K562 (cell line): ENCODE measurements around the gene PPP1CA. TPM values are rescaled to one million over a fixed set of nuclear protein-coding genes. Genes with fewer than 3 reads are reported as not detected.

Experiments
- ATAC-seq: fragments of 200-7000 bp; cut with Tn5 transposase; 3 replicates; pipeline ENCODE4 v1.9.1; 2020; ENCODE audit warnings: moderate library complexity
- BruUV-seq: library from RNA; stranded (reverse); fragments of 400-500 nt; replicated peaks from 2 replicates; lab custom pipeline; 2021; lab: Mats Ljungman, UMichigan
- CTCF ChIA-PET: fragments of 300-600 bp; formaldehyde crosslinking; extraction: SDS; loops from one replicate; lab custom pipeline; 2021; ENCODE audit warnings: low intra/inter-chr PET ratio; lab: Yijun Ruan, JAX
- POLR2A ChIA-PET: fragments of 300-600, 350-650 bp; sonication (Branson Sonifier 250); formaldehyde crosslinking; extraction: SDS; loops from one replicate; lab custom pipeline; 2021; ENCODE audit warnings: antibody characterized with exemption, inconsistent platforms; lab: Yijun Ruan, JAX
- DNase-seq, 4 experiments: peaks; one replicate each; pipeline versions ENCODE4 v3.0.0 to v3.0.0-alpha.2; 2011 to 2018; ENCODE audit warnings: low spot score in 3 of 4, mixed read lengths in 3 of 4; ENCODE audit errors: extremely low read depth in 1 of 4
- FAIRE-seq: peaks from 2 replicates; lab custom pipeline; 2011; peaks lifted over from hg19 to GRCh38; lab: Jason Lieb, UNC
- H2AFZ ChIP-seq: 2 replicates; pipeline ENCODE4 v1.6.0; 2011; ENCODE audit warnings: low read depth, low read length, control low read depth, inconsistent platforms
- H3K27ac ChIP-seq: fragments of 200-600 bp; 3 replicates; pipeline ENCODE4 v1.8.0; 2011; ENCODE audit warnings: low read depth, mild to moderate bottlenecking, control low read depth, inconsistent platforms, low read length, moderate library complexity, mixed read lengths; ENCODE audit errors: extremely low read depth
- H3K27me3 ChIP-seq, 2 experiments: fragments of 300-600 bp in 1 of 2; 2 replicates in 1 of 2; 3 replicates in 1 of 2; pipeline versions ENCODE4 v1.6.0 to v1.8.0; 2011; ENCODE audit warnings: inconsistent platforms in 2 of 2, low read length in 2 of 2, mild to moderate bottlenecking in 1 of 2, mixed read lengths in 1 of 2, moderate library complexity in 1 of 2; ENCODE audit not compliant: control insufficient read depth in 2 of 2, insufficient read depth in 2 of 2
- H3K36me3 ChIP-seq: fragments of 300-600 bp; 3 replicates; pipeline ENCODE4 v1.8.0; 2011; ENCODE audit warnings: mild to moderate bottlenecking, low read length, inconsistent platforms; ENCODE audit not compliant: control insufficient read depth, insufficient read depth
- H3K4me1 ChIP-seq, 2 experiments: fragments of 200-600 bp in 1 of 2; replicated peaks in 1 of 2; 2 replicates in 1 of 2; 3 replicates in 1 of 2; pipeline versions ENCODE4 v1.5.1 to v1.8.0; 2011; ENCODE audit warnings: inconsistent platforms in 2 of 2, low read length in 2 of 2, mild to moderate bottlenecking in 1 of 2, mixed read lengths in 1 of 2, moderate library complexity in 1 of 2; ENCODE audit not compliant: control insufficient read depth in 2 of 2, insufficient read depth in 2 of 2
- H3K4me2 ChIP-seq: 2 replicates; pipeline ENCODE4 v1.6.1; 2011; ENCODE audit warnings: low read length, control low read depth, inconsistent platforms, mixed read lengths; ENCODE audit not compliant: insufficient read depth
- H3K4me3 ChIP-seq: fragments of 200-600 bp; sonication (generic), shearing (Covaris generic); 2 replicates; pipeline ENCODE4 v1.5.1; 2016; ENCODE audit warnings: control low read depth, inconsistent platforms
- H3K79me2 ChIP-seq: fragments of 200-600 bp; 3 replicates; pipeline ENCODE4 v1.8.0; 2011; ENCODE audit warnings: low read length, inconsistent platforms; ENCODE audit not compliant: control insufficient read depth, insufficient read depth
- H3K9ac ChIP-seq, 2 experiments: 2 replicates each; pipeline versions ENCODE4 v1.6.0 to v1.6.1; 2011; ENCODE audit warnings: low read depth in 2 of 2, low read length in 2 of 2, control low read depth in 1 of 2, inconsistent platforms in 1 of 2, mild to moderate bottlenecking in 1 of 2, mixed read lengths in 1 of 2; ENCODE audit not compliant: insufficient read depth in 1 of 2
- H3K9me1 ChIP-seq: one replicate; pipeline ENCODE4 v1.6.0; 2011; ENCODE audit warnings: inconsistent platforms, mild to moderate bottlenecking, low read length, moderate library complexity; ENCODE audit not compliant: control insufficient read depth, insufficient read depth
- H3K9me3 ChIP-seq: replicated peaks from 2 replicates; pipeline ENCODE4 v1.5.1; 2011; ENCODE audit warnings: low read depth, low read length, inconsistent platforms; ENCODE audit not compliant: control insufficient read depth, insufficient read depth
- H4K20me1 ChIP-seq: replicated peaks from 2 replicates; pipeline ENCODE4 v1.6.1; 2011; ENCODE audit warnings: low read length, inconsistent platforms, mixed read lengths; ENCODE audit not compliant: control insufficient read depth, insufficient read depth
- WGBS: fragments of 100-300 bp; shearing (Covaris generic); methylation state at CpG from one replicate; pipeline ENCODE4 v1.1.6; 2016; ENCODE audit warnings: low coverage, mixed read lengths; ENCODE audit not compliant: insufficient coverage; ENCODE audit errors: missing lambda C conversion rate; 5-methylcytosine and 5-hydroxymethylcytosine counted together
- in situ Hi-C: fragments of 300-500 bp; cut with MboI; formaldehyde crosslinking; loops from 4 replicates; pipeline ENCODE4 v1.15.0; 2018; ENCODE audit warnings: inconsistent platforms, mixed read lengths
- intact Hi-C: fragments of 100-400 bp; cut with micrococcal nuclease; formaldehyde crosslinking; loops from 2 replicates; pipeline ENCODE4 v1.14.2; 2022
- polyA plus RNA-seq, 8 experiments: library from polyadenylated mRNA; depleted of rRNA in 4 of 8; stranded (reverse) in 5 of 8; unstranded in 3 of 8; fragments of >200 nt; fragmentation: Nextera tagmentation in 2 of 8; fragmentation: Illumina TruSeq in 1 of 8; extraction: Ambion mirVana in 2 of 8; extraction: Trizol in 1 of 8; gene quantifications; 2 replicates each; pipeline versions ENCODE4 v1.2.1 to v1.2.3, GENCODE V29; 2011 to 2014; ENCODE audit warnings: inconsistent platforms in 1 of 8, missing spikeins in 1 of 8
- total RNA-seq, 7 experiments: library from RNA; depleted of rRNA in 6 of 7; stranded (reverse); fragments of >200 nt in 6 of 7; fragmentation: Illumina TruSeq in 2 of 7; extraction: Trizol in 2 of 7; gene quantifications; 2 replicates each; pipeline versions ENCODE4 v1.2.1 to v1.2.3, GENCODE V29; 2011 to 2021; ENCODE audit warnings: low replicate concordance in 1 of 7
- TF ChIP-seq, protein P1 (sequence below): sonication (generic); formaldehyde crosslinking; IDR thresholded peaks from 2 replicates; pipeline ENCODE4 v1.8.1; 2023; ENCODE audit warnings: mild to moderate bottlenecking, missing genetic modification reagents
- TF ChIP-seq, protein P2 (sequence below): fragments of 450-650 bp; IDR thresholded peaks from 2 replicates; pipeline ENCODE4 v1.6.1; 2018; ENCODE audit not compliant: partially characterized antibody

The PPP1CA gene
- total and polyA plus RNA-seq, 9 of the 15 experiments (the other 6 are each of a cell fraction or from before 2014, with no cell fraction given): 18.2 to 242 (median 188) TPM

DNA sequence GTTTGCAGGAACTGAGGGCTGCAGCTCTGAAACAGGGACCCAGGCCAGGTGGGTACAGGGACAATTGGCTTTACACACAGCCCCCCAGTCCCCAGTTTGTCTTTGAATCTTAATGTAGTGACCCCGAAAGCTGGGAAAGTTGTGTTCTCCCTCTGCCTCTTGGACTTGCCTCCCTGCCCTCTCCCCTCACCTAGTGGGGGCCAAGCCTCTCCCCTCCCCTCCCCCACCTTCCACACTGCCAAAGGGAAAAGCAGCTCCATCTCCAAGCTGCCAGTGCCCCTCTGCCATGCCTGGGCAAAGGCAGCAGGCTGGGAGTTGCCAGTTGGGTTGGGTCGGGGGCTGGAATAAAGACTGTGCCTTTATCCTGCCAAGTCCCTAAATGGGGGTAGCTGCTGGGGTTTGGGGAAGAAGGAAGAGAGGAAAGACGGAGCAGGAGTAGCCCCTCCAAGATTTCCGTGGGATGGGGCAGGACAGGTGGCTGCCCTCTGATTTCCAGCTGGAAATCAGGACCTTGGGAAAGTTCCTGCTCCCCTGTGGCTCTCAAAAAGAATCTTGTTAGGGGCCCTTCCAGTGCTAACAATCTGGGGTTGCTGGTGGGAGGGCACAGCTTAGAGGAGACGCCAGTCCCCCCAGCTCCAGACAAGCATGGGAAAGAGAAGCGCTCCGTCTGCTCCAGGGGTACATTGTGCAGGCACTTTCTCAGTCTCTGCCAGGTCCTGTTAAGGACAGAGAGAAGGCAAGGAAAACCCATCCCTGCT lies 25.4 kb downstream of the PPP1CA start:
- H3K4me2 ChIP-seq: no peak overlapping the region
- TF ChIP-seq, protein P1, sequence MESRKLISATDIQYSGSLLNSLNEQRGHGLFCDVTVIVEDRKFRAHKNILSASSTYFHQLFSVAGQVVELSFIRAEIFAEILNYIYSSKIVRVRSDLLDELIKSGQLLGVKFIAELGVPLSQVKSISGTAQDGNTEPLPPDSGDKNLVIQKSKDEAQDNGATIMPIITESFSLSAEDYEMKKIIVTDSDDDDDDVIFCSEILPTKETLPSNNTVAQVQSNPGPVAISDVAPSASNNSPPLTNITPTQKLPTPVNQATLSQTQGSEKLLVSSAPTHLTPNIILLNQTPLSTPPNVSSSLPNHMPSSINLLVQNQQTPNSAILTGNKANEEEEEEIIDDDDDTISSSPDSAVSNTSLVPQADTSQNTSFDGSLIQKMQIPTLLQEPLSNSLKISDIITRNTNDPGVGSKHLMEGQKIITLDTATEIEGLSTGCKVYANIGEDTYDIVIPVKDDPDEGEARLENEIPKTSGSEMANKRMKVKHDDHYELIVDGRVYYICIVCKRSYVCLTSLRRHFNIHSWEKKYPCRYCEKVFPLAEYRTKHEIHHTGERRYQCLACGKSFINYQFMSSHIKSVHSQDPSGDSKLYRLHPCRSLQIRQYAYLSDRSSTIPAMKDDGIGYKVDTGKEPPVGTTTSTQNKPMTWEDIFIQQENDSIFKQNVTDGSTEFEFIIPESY (CRISPR knock-in tag): no peak
- TF ChIP-seq, protein P2, sequence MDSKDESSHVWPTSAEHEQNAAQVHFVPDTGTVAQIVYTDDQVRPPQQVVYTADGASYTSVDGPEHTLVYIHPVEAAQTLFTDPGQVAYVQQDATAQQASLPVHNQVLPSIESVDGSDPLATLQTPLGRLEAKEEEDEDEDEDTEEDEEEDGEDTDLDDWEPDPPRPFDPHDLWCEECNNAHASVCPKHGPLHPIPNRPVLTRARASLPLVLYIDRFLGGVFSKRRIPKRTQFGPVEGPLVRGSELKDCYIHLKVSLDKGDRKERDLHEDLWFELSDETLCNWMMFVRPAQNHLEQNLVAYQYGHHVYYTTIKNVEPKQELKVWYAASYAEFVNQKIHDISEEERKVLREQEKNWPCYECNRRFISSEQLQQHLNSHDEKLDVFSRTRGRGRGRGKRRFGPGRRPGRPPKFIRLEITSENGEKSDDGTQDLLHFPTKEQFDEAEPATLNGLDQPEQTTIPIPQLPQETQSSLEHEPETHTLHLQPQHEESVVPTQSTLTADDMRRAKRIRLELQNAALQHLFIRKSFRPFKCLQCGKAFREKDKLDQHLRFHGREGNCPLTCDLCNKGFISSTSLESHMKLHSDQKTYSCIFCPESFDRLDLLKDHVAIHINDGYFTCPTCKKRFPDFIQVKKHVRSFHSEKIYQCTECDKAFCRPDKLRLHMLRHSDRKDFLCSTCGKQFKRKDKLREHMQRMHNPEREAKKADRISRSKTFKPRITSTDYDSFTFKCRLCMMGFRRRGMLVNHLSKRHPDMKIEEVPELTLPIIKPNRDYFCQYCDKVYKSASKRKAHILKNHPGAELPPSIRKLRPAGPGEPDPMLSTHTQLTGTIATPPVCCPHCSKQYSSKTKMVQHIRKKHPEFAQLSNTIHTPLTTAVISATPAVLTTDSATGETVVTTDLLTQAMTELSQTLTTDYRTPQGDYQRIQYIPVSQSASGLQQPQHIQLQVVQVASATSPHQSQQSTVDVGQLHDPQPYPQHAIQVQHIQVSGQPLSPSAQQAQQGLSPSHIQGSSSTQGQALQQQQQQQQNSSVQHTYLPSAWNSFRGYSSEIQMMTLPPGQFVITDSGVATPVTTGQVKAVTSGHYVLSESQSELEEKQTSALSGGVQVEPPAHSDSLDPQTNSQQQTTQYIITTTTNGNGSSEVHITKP: peak; percentile 24
- H3K4me3 ChIP-seq: no peak overlapping the region
- FAIRE-seq (no peak), ATAC-seq (no peak), DNase-seq (no peak)
- no TSS peak for BruUV-seq
- peak overlapping the region in 1 of 2 experiments; percentile 71; a peak in 1 of 4 replicates for H3K9ac ChIP-seq
- H3K9me1 ChIP-seq: no peaks in the 10 kb centered on the region
- CTCF ChIA-PET: interaction anchor here (4.1 kb wide), 1 partner anchor 19 kb away, joined by 21 read pairs; no protein-coding TSS in a partner anchor
- H2AFZ ChIP-seq: no peak overlapping the region
- H3K27ac ChIP-seq: no peak overlapping the region
- H3K9me3 ChIP-seq: no peaks in the 10 kb centered on the region
- no peaks in the 10 kb centered on the region for H3K27me3 ChIP-seq
- no peaks in the 10 kb centered on the region for H4K20me1 ChIP-seq
- in situ Hi-C loops (no loop called here), intact Hi-C loops (no loop called here)
- peaks cover 30% of the 10 kb centered on the region; the same call in 2 of the 3 replicates for H3K79me2 ChIP-seq
- H3K36me3 ChIP-seq: no peaks in the 10 kb centered on the region
- WGBS: 55% methylated on average over 5 of the region's 7 CpGs
- H3K4me1 ChIP-seq: peaks cover 63 to 82% of the 10 kb centered on the region in 2 experiments
- POLR2A ChIA-PET: interaction anchor here (0.5 to 1.8 kb wide), 11 partner anchors 11 to 243 kb away, joined by 3 to 5 read pairs (median 3); partner anchors contain the start of gene PPP1CA
